Endodermal cell (in vitro differentiated cells): ENCODE data around the gene C4orf54. TPM values are rescaled to one million over a fixed set of nuclear protein-coding genes. Genes with fewer than 3 reads are reported as not detected.

ENCODE experiments used
- DNase-seq: peaks from one replicate; pipeline ENCODE4 v3.0.0-alpha.2; 2017
- H3K27ac ChIP-seq: 2 replicates; pipeline ENCODE4 v1.5.1; 2013; ENCODE audit warnings: mild to moderate bottlenecking, low read depth, low read length, moderate library complexity
- H3K27me3 ChIP-seq: 2 replicates; pipeline ENCODE4 v1.6.1; 2013; ENCODE audit warnings: mild to moderate bottlenecking, low read length, moderate library complexity; ENCODE audit not compliant: insufficient read depth, control insufficient read depth, poor library complexity, severe bottlenecking
- H3K36me3 ChIP-seq: 2 replicates; pipeline ENCODE4 v1.7.0; 2013; ENCODE audit warnings: mild to moderate bottlenecking, low read length, moderate library complexity; ENCODE audit not compliant: control insufficient read depth, insufficient read depth
- H3K4me1 ChIP-seq: one replicate; pipeline ENCODE4 v1.7.0; 2013; ENCODE audit warnings: low read length; ENCODE audit not compliant: control insufficient read depth, insufficient read depth
- H3K4me3 ChIP-seq: 2 replicates; pipeline ENCODE4 v1.5.1; 2013; ENCODE audit warnings: mild to moderate bottlenecking, low read length, moderate library complexity
- H3K9ac ChIP-seq: 2 replicates; pipeline ENCODE4 v1.6.1; 2013; ENCODE audit warnings: mild to moderate bottlenecking, low read length, moderate library complexity; ENCODE audit not compliant: poor library complexity, severe bottlenecking; ENCODE audit errors: extremely low read depth
- H3K9me3 ChIP-seq: 2 replicates; pipeline ENCODE4 v1.6.1; 2013; ENCODE audit warnings: mild to moderate bottlenecking, low read length, moderate library complexity; ENCODE audit not compliant: control insufficient read depth
- H3K27ac Mint-ChIP-seq: 2 replicates; pipeline ENCODE4 v1.8.0; 2020; ENCODE audit warnings: mixed read lengths
- H3K27me3 Mint-ChIP-seq: 2 replicates; pipeline ENCODE4 v1.8.0; 2021; ENCODE audit warnings: mild to moderate bottlenecking, mixed read lengths; ENCODE audit not compliant: insufficient read depth
- H3K36me3 Mint-ChIP-seq: 2 replicates; pipeline ENCODE4 v1.8.0; 2020; ENCODE audit warnings: low read depth, mixed read lengths
- H3K4me1 Mint-ChIP-seq: 2 replicates; pipeline ENCODE4 v1.8.0; 2020; ENCODE audit warnings: mixed read lengths
- H3K4me3 Mint-ChIP-seq: 2 replicates; pipeline ENCODE4 v1.8.0; 2020; ENCODE audit warnings: mild to moderate bottlenecking, moderate library complexity, mixed read lengths
- H3K9me3 Mint-ChIP-seq: 2 replicates; pipeline ENCODE4 v1.8.0; 2020; ENCODE audit warnings: mild to moderate bottlenecking, mixed read lengths
- CTCF ChIP-seq: fragments of 200-600 bp; sonication (generic); conservative IDR thresholded peaks from 2 replicates; pipeline ENCODE4 v1.5.0; 2021; ENCODE audit warnings: antibody characterized with exemption, mild to moderate bottlenecking
- WGBS, 2 experiments: methylation state at CpG; one replicate each; pipeline versions ENCODE4 v1.1.5 to v1.1.7; 2013; ENCODE audit warnings: missing lambda C conversion rate in 2 of 2, mixed read lengths in 1 of 2; ENCODE audit not compliant: insufficient coverage in 1 of 2, insufficient read length in 1 of 2; 5-methylcytosine and 5-hydroxymethylcytosine counted together
- total RNA-seq, 2 donors: library from RNA; stranded (reverse); fragmentation: NEBNext Ultra II Directional in 1 of 2; extraction: Animal tissue kit (Norgen Biotek cat#: 25700) in 1 of 2; gene quantifications; 2 replicates in 1 of 2; 3 replicates in 1 of 2; pipeline ENCODE4 v1.2.1, GENCODE V29; 2021

Gene C4orf54
- total RNA-seq, 2 donors from 2014 or later: not detected

- Histone ChIP-seq H3K4me3 (no peak overlapping the region), H3K27ac (no peak overlapping the region), H3K4me1 (no peaks in the 10 kb centered on the region), H3K9me3 (no peaks in the 10 kb centered on the region), H3K9ac (no peak overlapping the region), H3K36me3 (no peaks in the 10 kb centered on the region), H3K27me3 (no peaks in the 10 kb centered on the region)
- H3K4me3 Mint-ChIP-seq: no peak overlapping the region
- DNase-seq: no peak
- no peak for TF ChIP-seq CTCF
- H3K27me3 Mint-ChIP-seq: no peaks in the 10 kb centered on the region
- peaks cover 2% of the 10 kb centered on the region for H3K4me1 Mint-ChIP-seq
- 91% methylated on average over 1 of the region's 1 CpG; no CpG with 5 or more reads in 1 of the 2 experiments for WGBS, 2 experiments
- peaks cover 4% of the 10 kb centered on the region for H3K9me3 Mint-ChIP-seq
- no peaks in the 10 kb centered on the region for H3K36me3 Mint-ChIP-seq
- no peak overlapping the region for H3K27ac Mint-ChIP-seq
Measured at GRCh38 chr4:99679976-99680375, 22.3 kb upstream of the C4orf54 start.

GRCh38 chr4:99679204-99679603 is 21.6 kb upstream of the C4orf54 start:
- Mint-ChIP-seq H3K27me3 (no peaks in the 10 kb centered on the region), H3K27ac (no peak overlapping the region), H3K4me3 (no peak overlapping the region), H3K9me3 (peaks cover 5% of the 10 kb centered on the region), H3K4me1 (peaks cover 2% of the 10 kb centered on the region), H3K36me3 (no peaks in the 10 kb centered on the region)
- WGBS, 2 experiments: 78 to 79% methylated on average over 3 to 4 of the region's 4 CpGs
- H3K27ac ChIP-seq: no peak overlapping the region
- TF ChIP-seq CTCF: peak; percentile 27
- no peaks in the 10 kb centered on the region for H3K4me1 ChIP-seq
- no peak for DNase-seq
- H3K36me3 ChIP-seq: no peaks in the 10 kb centered on the region
- no peak overlapping the region for H3K4me3 ChIP-seq
- H3K27me3 ChIP-seq: no peaks in the 10 kb centered on the region
- H3K9ac ChIP-seq: no peak overlapping the region
- peaks cover under 1% of the 10 kb centered on the region for H3K9me3 ChIP-seq

GRCh38 chr4:99677161-99677560 is 19.5 kb upstream of the C4orf54 start:
- peaks cover 24% of the 10 kb centered on the region for H3K9me3 Mint-ChIP-seq
- H3K4me1 Mint-ChIP-seq: peaks cover 2% of the 10 kb centered on the region
- no peak overlapping the region for H3K27ac ChIP-seq
- no peaks in the 10 kb centered on the region for H3K27me3 ChIP-seq
- H3K9ac ChIP-seq: no peak overlapping the region
- no peaks in the 10 kb centered on the region for H3K36me3 Mint-ChIP-seq
- no peaks in the 10 kb centered on the region for H3K27me3 Mint-ChIP-seq
- no peaks in the 10 kb centered on the region for H3K4me1 ChIP-seq
- no peak overlapping the region for H3K27ac Mint-ChIP-seq
- H3K9me3 ChIP-seq: peaks cover 21% of the 10 kb centered on the region
- no peak overlapping the region for H3K4me3 Mint-ChIP-seq
- 87 to 88% methylated on average over 1 of the region's 1 CpG for WGBS, 2 experiments
- TF ChIP-seq CTCF: no peak
- no peaks in the 10 kb centered on the region for H3K36me3 ChIP-seq
- no peak overlapping the region for H3K4me3 ChIP-seq
- DNase-seq: no peak
